HG03460 (cell line): ENCODE measurements around the gene HAO2.
"Not testable (repeated sequence)": the region's sequence is repeated elsewhere in the genome, so short reads cannot be mapped to it uniquely, and the experiment has no call there.

Source experiments
- ATAC-seq: cut with Tn5 transposase; IDR thresholded peaks from one replicate; pipeline ENCODE4 v1.9.1; 2021; ENCODE audit not compliant: unreplicated experiment

The HAO2 gene

DNA sequence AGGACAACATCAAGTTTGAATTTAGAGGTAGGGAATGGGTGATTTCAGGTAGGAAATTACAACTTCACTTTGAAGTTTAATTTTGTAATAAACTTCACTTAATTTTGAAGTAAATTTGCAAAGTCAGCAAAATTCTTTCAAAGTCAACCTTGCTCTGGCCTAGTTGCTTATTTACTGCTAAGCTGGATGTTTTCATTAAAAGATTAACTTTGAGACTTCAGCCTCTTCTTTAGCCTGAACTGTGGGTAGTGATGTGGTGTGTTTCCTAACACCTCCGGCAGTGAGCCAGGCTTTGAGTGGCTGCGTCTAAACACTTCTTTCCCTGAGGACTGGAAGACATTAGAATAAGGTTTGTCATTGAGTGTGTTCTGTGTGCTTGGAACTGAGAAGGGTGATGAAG lies at the start of gene HAO2:
Gene HAO2, plus strand, starts transcription at position 232 of the 400 bp plus-strand sequence. CDS start 12,301 bp downstream, outside the sequence.
- no peak for ATAC-seq

DNA sequence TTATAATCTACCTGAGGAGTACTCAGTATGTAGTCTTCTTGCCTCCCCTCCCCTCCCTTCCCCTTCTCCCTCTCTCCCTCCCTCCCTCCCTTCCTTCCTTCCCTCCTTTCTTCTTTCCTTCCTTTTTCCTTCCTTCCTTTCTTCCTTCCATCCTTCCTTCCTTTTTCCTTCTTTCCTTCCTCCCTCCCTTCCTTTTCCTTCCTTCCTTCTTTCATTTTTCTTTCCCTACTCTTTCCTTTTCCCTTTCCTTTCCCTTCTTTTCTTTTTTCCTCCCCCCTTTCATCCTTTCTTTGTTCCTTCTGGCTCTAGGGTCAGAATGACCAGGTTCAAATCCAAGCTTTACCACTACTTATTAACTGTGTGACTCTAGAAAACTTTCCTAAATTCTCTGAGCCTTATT lies 48.5 kb upstream of the HAO2 start:
- ATAC-seq: no peak

GRCh38 chr1:119321666-119322419 lies 46.7 kb upstream of the HAO2 start:
- ATAC-seq: no peak

GRCh38 chr1:119323216-119323982 lies 45.2 kb upstream of the HAO2 start:
- peak; percentile 83 for ATAC-seq

DNA sequence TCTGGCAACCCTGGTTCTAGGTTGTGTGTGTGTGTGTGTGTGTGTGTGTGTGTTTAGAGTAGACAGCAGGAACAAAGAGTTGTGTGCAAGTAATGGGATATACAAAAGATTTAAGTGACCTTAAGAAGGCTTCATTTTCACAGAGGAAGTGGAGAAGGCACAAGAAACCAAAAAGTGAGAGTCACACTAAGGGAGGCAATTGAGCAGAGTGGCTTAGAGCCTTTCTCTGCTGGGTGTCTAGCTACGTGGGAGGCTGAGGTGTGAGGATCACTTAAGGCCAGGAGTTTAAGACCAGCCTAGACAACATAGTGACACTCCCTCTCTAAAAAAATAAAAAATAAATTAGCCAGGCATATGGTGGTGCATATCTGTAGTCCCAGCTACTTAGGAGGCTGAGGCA lies 44.4 kb upstream of the HAO2 start:
- ATAC-seq: peak; percentile 25

GRCh38 chr1:119326251-119326650 lies 42.3 kb upstream of the HAO2 start:
- ATAC-seq: no peak

DNA sequence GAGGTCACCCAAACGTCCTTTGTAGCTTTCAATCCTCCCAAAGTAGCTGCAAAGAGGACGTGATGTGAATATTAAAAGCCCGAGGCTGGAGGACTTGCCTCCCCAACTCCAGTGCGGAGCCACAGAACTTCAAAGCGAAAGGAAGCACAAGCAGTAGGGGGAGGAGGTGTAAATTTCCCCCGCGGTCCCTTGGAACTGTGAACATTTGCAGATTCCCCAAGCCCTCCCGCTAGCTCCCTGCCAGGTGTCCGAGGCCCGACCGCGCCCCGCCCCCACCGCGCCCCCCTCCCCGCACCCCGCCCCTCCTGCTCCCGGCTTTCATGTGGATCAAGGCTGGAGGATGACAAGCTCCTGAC lies 41.5 kb upstream of the HAO2 start:
- no peak for ATAC-seq

DNA sequence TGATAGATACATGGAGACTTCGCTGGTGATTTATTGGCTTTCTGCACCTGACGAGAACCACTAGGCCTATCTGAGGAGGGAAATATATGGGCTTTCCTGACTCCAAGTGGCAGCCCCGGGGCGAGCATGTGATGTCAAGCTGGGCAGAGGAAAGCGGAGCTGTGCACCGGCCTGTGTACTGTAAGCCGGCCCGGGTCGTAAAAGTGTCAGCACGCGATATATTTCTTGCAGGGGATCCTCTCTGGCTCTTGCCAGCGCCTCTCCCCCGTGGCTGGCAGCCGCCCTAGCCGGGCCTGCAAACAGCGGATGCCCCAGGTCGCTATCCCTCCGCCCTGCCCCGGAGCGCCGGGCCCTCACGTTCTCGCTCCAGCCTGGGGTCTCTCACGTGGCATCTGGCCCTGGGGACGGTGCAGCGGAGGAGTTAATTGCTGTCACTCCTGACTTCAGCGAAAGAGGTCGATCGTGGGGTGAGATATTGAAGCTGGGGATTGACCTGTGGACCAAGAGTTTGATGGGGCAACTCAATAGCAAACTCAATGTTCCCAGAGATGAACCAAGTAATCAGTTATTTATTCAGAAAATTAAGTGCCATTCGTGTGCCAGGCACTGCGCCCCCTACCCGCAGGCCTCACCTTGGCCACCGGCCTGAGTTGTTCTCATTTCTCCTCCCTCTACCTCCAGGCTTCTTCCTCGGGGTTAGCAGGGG lies 41.0 kb upstream of the HAO2 start:
- ATAC-seq: no peak

- no peak for ATAC-seq
Observed at GRCh38 chr1:119329541-119330461, 38.8 kb upstream of the HAO2 start.

- no peak for ATAC-seq
Observed at GRCh38 chr1:119330466-119331189, 38.0 kb upstream of the HAO2 start.

DNA sequence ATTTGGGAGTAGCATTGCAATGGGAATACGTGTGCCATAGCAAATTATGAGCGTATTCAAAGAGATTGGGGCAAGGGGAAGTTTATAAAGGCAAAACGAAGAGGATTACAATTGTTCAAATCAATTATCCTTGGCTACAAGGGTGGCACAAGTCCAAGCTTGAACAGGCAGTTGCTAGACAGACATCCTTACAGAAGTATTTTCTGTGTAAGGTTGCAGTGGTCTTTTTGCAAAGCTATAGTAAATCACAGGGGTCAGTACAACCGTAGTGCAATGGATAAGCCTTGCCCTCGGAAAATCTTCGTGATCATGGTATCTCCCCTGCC lies 37.4 kb upstream of the HAO2 start:
- no peak for ATAC-seq

- no peak for ATAC-seq
Observed at GRCh38 chr1:119331915-119332314, 36.7 kb upstream of the HAO2 start.

GRCh38 chr1:119332622-119333021 lies 36.0 kb upstream of the HAO2 start:
- ATAC-seq: no peak

GRCh38 chr1:119333163-119333896 lies 35.3 kb upstream of the HAO2 start:
- ATAC-seq: no peak

- not testable (repeated sequence) for ATAC-seq
Observed at GRCh38 chr1:119333897-119334250, 34.7 kb upstream of the HAO2 start.

DNA sequence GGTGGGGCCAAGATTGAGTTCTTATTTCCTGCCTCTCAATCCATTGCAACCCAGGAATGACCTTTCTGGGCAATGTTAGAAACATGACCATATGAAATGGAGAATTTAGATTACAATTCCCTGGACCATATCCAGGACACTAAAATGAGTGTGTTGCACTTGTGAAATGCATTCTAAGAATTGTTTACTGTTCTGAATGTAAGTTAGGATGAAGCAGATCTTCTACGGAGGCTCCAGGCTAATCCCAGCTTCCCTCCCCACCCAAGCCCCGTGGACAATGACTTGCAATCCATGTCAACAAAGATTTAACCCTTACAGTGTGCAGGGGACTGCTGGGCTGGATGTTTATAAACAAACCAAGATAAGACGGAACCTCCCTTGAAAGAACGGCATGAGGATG lies 31.7 kb upstream of the HAO2 start:
- no peak for ATAC-seq

DNA sequence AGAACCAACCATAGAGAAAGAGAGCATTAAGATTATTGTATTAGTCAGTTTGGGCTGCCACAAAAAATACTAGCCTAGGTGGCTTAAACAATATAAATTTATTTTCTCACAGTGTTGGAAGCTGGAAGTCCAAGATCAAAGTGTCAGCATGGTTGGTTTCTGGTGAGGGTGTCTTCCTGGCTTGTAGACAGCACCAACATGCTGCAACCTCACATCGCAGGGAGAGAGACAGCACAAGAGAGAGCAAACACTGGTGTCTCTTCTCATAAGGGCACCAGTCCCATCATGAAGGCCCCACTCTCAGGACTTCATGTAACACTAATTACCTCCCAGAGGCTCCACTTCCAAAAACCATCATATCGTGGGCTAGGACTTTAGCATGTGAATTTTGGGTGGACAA lies 30.6 kb upstream of the HAO2 start:
- no peak for ATAC-seq

DNA sequence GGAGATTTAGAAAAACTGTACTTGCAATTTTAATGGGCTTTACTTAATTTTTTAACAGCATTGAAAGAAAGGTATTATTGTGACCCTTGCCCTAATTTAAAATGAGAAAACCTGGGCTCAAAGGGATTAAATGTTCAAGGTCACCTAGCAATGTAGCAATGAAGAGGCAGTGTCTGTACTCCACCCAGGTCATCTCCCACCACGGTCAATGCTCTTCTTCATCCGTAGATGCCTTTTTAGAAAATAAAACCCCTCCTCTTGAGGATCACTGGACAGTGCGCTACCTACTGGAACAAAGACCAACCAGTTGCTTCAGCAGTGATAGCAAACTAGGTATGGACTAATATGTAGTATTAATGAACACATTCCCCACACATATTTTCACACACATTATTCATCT lies 29.8 kb upstream of the HAO2 start:
- no peak for ATAC-seq

- ATAC-seq: no peak
Observed at GRCh38 chr1:119340861-119341261, 27.7 kb upstream of the HAO2 start.
